MV-4-11 (cell line): ENCODE results near the gene SLN.
"Not testable (repeated sequence)": the region's sequence is repeated elsewhere in the genome, so short reads cannot be mapped to it uniquely, and the experiment has no call there.

Source experiments
- DNase-seq: peaks from one replicate; lab custom pipeline; 2025; lab: John Stamatoyannopoulos, UW

Gene SLN

DNA sequence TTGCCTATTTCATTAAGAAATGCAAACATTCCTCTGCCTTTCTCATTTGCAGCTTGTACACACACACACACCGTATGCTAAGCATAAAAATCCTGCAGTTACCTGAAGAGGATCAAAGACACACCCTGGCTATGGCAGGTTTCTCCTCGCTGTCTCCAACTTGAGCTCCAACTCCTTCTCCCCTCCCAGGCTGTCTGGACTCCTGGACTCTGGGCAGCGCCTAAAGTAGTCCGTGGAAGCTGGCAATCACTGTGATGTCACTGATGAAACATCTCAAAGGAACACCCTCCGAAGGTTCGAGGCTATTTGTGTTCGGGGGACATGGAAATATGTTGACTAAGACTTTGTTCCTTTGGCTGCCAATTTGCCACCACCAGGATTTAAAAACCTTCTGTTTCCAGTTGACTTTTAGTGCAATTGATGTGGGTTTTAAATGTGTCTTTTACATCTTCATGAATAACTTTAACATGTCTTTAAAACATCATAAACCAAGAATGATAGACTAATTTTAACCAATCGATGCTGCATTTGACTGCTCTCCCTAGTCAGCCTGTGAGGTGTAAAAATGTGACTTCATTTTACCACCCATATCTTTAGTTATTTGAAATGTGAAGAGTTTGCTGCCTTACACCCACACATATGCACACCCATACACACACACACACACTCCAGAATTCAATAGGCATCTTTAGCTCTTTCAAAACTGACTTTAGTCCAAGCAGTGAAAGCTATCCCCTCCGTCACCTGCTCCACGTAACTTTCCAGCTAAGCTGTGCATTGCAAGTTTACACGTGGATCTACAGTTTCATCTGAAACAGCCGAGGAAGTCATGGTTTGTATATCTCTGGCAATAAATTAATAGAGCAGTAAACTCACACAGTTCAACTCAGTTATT lies at the start of gene SLN:
Gene SLN, minus strand, starts transcription at position 196 of the 895 bp plus-strand sequence.
- DNase-seq: no peak

GRCh38 chr11:107758719-107759355 lies 47.0 kb upstream of the SLN start:
- not testable (repeated sequence) for DNase-seq

GRCh38 chr11:107757661-107758060 lies 45.8 kb upstream of the SLN start:
- no peak for DNase-seq

DNA sequence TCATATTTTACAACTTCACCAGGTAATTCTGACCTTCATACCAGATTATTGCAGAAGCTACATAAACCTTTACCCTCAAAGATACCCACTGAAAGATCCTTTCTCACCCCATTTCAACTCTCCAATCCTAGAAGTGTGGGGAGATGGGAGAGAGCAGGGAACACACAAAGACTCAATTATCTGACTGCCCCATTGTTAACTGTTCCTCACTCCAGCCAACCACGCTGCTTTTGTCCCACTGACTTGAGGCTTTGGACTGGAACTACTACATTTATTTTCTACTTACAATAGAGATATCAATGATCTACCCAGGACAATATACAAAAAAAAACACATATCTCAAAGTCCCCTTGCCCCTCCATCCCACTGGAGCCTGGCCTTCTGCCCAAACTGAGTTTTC lies 44.7 kb upstream of the SLN start:
- no peak for DNase-seq

GRCh38 chr11:107752949-107753822 lies 41.3 kb upstream of the SLN start:
- DNase-seq: no peak

- DNase-seq: no peak
These were observed 40.7 kb upstream of the SLN start for GRCh38 chr11:107752508-107752907.

GRCh38 chr11:107751082-107751481 lies 39.2 kb upstream of the SLN start:
- no peak for DNase-seq

DNA sequence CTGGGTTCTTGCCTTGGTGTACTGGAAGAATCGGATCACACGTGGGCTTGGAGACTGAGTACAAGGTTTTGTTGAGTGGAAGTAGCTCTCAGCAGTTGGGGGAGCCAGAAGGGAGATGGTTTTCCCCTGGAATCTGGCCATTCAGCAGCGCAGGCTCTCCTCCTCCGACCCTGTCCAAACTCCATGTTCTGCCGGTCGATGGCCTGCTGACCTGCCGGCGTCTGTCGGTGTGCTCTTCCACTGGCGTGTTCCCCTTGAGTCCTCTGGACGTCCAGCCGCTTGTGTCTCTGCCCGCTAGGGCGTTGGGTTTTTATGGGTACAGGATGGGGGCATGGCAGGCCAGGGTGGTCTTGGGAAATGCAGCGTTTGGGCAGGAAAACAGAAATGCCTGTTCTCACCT lies 38.5 kb upstream of the SLN start:
- DNase-seq: no peak

- DNase-seq: no peak
These were observed 35.8 kb upstream of the SLN start for GRCh38 chr11:107747622-107748021.

- DNase-seq: no peak
These were observed 32.9 kb upstream of the SLN start for GRCh38 chr11:107744736-107745135.

DNA sequence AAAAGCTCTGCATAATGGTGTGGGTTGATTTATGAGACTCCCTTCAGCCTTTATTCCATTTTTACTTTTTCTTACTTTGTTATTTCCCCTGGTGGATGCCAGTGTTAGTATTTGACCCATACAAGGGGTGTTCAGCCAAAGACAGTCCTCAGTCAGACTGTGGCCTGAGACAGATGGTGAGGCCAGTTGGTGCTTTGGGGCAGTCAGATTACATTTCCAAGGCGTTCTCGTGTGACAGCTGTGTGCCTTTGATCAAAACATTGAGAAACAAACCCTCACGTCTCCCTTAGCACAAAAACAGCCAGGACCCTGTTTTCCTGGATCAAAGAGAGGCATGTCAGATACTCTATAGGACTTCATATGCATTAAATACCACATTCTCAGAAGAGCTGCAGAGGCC lies 31.3 kb upstream of the SLN start:
- no peak for DNase-seq

- peak; percentile 80 for DNase-seq
These were observed 29.4 kb upstream of the SLN start for GRCh38 chr11:107741044-107741823.

GRCh38 chr11:107740271-107740670 lies 28.4 kb upstream of the SLN start:
- DNase-seq: no peak

GRCh38 chr11:107736546-107736945 lies 24.7 kb upstream of the SLN start:
- peak; percentile 12 for DNase-seq

- no peak for DNase-seq
These were observed 21.7 kb upstream of the SLN start for GRCh38 chr11:107733518-107733917.

DNA sequence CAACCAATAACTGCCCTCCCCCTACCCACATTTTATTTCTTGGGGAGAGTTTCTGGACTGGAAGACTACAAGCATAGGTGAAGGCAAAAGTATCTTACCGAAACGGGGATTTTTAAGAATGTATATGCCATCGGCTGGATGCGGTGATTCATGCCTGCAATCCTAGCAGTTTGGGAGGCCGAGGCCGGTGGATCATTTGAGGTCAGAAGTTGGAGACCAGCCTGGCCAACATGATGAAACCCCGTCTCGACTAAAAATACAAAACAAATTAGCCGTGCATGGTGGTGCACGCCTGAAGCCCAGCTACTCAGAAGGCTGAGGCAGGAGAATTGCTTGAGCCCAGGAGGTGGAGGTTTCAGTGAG lies 20.8 kb upstream of the SLN start:
- no peak for DNase-seq

DNA sequence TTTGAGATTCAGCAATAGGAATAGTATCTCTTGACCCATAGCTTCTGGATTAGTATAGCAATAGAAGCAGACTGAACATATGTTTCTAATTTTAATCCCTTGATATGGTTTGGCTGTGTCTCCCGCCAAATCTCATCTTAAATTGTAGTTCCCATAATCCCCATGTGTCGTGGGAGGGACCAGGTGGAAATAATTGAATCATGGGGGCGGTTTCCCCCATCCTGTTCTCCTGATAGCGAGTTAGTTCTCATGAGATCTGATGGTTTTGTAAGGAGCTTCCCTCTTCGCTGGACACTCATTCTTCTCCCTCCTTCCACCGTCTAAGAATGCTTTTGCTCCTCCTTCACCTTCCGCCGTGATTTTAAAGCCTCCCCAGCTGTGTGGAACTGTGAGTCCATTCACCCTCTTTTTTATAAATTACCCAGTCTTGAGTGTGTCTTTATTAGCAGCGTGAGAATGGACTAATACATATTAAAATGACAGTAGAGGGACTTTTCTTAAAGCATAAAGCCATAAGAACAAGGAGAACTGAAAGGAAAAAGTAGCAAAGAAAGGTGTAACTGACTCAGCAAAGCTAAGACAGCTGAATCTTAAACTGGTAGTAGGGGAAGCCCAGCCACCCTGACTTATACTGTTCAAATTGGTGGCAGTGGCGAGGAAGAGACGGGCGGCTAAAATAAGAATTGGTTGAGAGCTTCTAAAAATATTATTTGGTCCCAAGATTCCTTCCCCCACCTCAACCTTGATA lies 20.3 kb upstream of the SLN start:
- no peak for DNase-seq

GRCh38 chr11:107722662-107723061 lies 10.8 kb upstream of the SLN start:
- DNase-seq: no peak

- no peak for DNase-seq
These were observed 9.4 kb upstream of the SLN start for GRCh38 chr11:107721207-107721606.

DNA sequence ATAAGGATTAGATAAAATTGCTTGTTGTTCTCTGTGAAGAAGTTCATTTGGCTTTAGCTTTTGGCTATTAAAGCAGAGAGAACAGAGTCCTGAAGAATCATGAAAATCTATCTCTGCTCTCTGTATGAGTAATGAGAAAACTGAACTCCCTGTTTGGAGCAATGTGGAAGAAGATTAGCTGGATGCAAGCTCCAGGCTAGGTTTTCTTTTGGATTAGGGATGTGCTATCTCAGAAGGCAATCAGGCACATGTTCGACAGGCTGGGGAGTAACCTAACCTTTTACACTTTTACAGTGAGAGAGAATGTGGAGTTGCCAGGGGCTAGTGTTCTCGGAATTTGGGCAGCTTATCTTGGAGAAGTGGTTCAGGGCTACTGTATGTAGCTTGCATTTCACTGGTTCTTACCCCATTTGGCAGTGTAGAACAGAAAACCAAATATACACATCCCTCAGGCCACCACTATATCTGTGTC lies 8.5 kb upstream of the SLN start:
- DNase-seq: no peak
